Measurements from ENCODE around the gene KLK10.
"Not testable (repeated sequence)": the region's sequence is repeated elsewhere in the genome, so short reads cannot be mapped to it uniquely, and the experiment has no call there.

Gene KLK10

GRCh38 chr19:51002089-51002532 is 17.4 kb downstream of the KLK10 start:
- TF ChIP-seq POLR2A (IDR thresholded peaks at IDR 0.05; ENCODE audit: low read length) (no peak), GATA1 (IDR thresholded peaks at IDR 0.05; ENCODE audit: low read depth, low read length) (no peak)

GRCh38 chr19:51001515-51001914 is 18.0 kb downstream of the KLK10 start, which contains the start of gene KLK8:
Gene KLK8 (minus strand): TSS chr19:51001604. CDS start chr19:51001167, 437 bp downstream.
- DNase-seq: no peak
- TF ChIP-seq POLR2A (IDR thresholded peaks at IDR 0.05; ENCODE audit: low read length) (no peak), GATA1 (IDR thresholded peaks at IDR 0.05; ENCODE audit: low read depth, low read length) (no peak)

More at GRCh38 chr19:51002089-51002532, 17.4 kb downstream of the KLK10 start:
- DNase-seq: no peak

DNA sequence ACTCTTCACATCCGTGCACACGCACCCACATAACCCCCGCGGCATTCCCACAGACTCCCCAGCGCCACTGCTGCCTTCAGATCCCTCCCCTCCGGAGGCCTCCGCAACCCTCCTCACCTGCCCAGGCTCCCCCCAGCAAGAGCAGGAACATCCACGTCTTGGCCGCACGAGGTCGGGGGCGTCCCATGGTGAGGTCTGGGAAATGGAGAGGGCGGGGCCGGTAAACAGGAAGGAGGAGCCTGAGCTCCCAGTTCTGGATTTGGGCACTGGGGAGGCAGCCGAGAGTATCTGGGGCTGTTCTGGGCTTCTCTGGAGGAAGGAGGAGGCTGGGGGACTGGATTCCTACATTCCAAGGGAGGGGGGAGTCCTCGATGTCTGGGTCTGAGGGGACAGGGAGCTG is 18.5 kb downstream of the KLK10 start:
- no peak for DNase-seq
- TF ChIP-seq POLR2A (IDR thresholded peaks at IDR 0.05; ENCODE audit: low read length): no peak
- TF ChIP-seq GATA1 (IDR thresholded peaks at IDR 0.05; ENCODE audit: low read depth, low read length): no peak

DNA sequence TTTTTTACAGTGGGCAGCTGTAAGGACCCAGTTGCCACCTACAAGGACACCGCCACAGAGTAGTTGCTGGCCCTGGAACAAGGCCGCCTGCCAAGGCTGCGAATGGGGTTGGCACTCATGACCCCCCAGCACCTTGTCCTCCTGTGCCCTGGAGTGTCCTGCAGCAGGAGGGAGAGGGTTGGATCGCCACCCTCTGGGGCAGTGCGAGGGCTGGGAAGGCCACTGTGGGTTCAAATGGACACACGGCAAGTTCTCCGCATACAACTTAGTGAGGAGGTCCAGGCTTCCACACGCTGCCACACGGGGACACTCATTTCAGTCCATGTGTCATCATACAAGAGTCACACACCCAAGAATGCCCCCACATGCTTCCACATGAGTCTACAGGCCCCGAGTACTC is 19.1 kb downstream of the KLK10 start:
- no peak for TF ChIP-seq POLR2A (IDR thresholded peaks at IDR 0.05; ENCODE audit: low read length)
- TF ChIP-seq GATA1 (IDR thresholded peaks at IDR 0.05; ENCODE audit: low read depth, low read length): no peak
- DNase-seq: no peak

DNA sequence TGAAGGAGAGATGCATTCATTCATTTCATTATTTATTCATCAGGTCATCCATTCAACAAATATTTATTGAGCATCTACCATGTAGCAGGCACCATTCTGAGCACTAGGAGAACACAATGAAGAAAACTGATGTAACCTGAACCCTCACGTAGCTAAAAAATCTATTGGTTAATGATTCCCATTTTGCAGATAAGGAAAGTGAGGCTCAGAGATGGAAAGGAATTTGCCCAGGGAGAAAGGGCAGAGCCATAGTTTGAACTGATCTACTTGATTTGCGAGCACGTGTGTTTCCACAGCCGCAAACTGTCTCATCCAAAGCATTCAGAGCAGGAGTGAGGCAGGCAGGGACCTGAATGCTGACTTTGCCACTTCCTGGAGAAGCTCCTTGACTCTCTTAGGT is 20.8 kb downstream of the KLK10 start:
- no peak for DNase-seq
- no peak for TF ChIP-seq GATA1 (IDR thresholded peaks at IDR 0.05; ENCODE audit: low read depth, low read length)
- TF ChIP-seq POLR2A (IDR thresholded peaks at IDR 0.05; ENCODE audit: low read length): no peak

- TF ChIP-seq POLR2A (IDR thresholded peaks at IDR 0.05; ENCODE audit: low read length): no peak
- TF ChIP-seq GATA1 (IDR thresholded peaks at IDR 0.05; ENCODE audit: low read depth, low read length): no peak
These were observed 21.4 kb downstream of the KLK10 start for GRCh38 chr19:50998061-50998460.

GRCh38 chr19:50994129-50994528 is 25.4 kb downstream of the KLK10 start:
- TF ChIP-seq GATA1 (IDR thresholded peaks at IDR 0.05; ENCODE audit: low read depth, low read length) (no peak), POLR2A (IDR thresholded peaks at IDR 0.05; ENCODE audit: low read length) (no peak)
- DNase-seq: peak in 1 of 2 experiments; percentile 20

More at GRCh38 chr19:50998061-50998460, 21.4 kb downstream of the KLK10 start:
- no peak for DNase-seq

DNA sequence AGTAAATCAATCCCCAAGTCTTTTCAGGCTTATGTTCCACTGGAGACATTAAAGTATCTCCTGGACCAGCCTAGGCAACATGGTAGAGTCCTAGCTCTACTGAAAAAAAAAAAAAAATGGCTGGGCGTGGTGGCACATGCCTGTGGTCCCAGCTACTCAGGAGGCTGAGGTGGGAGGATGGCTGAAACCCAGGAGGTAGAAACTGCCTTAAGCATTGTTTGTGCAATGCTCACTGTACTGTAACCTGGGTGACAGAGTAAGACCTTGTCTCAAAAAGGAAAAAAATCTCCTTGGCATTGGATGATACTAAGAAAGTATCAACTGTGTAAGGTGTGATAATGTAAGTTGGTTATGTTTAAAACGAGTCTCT is 26.9 kb downstream of the KLK10 start:
- no peak for DNase-seq
- no peak for TF ChIP-seq POLR2A (IDR thresholded peaks at IDR 0.05; ENCODE audit: low read length)
- no peak for TF ChIP-seq GATA1 (IDR thresholded peaks at IDR 0.05; ENCODE audit: low read depth, low read length)

DNA sequence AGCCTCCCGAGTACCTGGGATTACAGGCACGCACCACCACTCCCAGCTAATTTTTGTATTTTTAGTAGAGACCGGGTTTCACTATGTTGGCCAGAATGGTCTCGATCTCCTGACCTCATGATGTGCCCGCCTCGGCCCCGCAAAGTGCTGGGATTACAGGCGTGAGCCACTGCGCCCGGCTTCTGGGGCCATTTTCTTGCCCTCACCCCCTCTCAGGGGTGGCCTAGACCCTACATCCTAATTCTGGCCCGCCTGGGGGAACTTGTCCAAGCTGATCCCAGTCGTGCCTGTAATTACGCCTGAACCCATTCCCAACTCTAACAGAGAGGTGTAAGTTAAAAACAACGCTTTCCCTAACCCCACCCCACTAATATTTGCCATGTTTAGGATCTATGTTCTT is 35.1 kb downstream of the KLK10 start:
- DNase-seq: not testable (repeated sequence)

- TF ChIP-seq POLR2A (IDR thresholded peaks at IDR 0.05; ENCODE audit: low read length) (no peak), GATA1 (IDR thresholded peaks at IDR 0.05; ENCODE audit: low read depth, low read length) (no peak)
- DNase-seq: no peak
These were observed 35.8 kb downstream of the KLK10 start, which contains the start of gene KLK7 for GRCh38 chr19:50983625-50984292. Gene KLK7 (minus strand): TSS chr19:50983917. CDS start chr19:50982399, 1,518 bp downstream.

DNA sequence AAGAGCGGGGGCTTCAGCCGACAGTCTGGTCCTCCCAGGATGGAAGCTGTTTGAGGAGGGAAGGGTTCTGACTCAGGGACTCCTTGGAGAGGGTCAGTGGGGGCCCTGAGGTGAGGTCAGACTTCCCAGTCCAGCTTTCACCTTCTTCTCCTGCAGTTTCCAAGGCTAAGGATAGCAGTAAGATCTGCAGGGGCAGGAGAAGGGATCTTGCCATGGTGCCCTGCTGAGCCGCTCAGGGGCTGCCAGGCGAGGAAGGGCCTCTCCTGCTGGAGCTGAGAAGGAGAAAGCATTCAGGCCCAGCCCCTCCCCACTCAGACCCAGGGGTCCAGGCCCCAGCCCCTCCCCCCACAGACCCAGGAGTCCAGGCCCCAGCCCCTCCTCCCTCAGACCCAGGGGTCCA is 37.3 kb downstream of the KLK10 start:
- TF ChIP-seq POLR2A (IDR thresholded peaks at IDR 0.05; ENCODE audit: low read length) (no peak), GATA1 (IDR thresholded peaks at IDR 0.05; ENCODE audit: low read depth, low read length) (no peak)
- DNase-seq: no peak

- DNase-seq: no peak
- TF ChIP-seq POLR2A (IDR thresholded peaks at IDR 0.05; ENCODE audit: low read length) (no peak), GATA1 (IDR thresholded peaks at IDR 0.05; ENCODE audit: low read depth, low read length) (no peak)
These were observed 37.8 kb downstream of the KLK10 start for GRCh38 chr19:50981587-50982146.

GRCh38 chr19:50980208-50980607 is 39.3 kb downstream of the KLK10 start:
- no peak for DNase-seq
- TF ChIP-seq POLR2A (IDR thresholded peaks at IDR 0.05; ENCODE audit: low read length): no peak
- TF ChIP-seq GATA1 (IDR thresholded peaks at IDR 0.05; ENCODE audit: low read depth, low read length): no peak

DNA sequence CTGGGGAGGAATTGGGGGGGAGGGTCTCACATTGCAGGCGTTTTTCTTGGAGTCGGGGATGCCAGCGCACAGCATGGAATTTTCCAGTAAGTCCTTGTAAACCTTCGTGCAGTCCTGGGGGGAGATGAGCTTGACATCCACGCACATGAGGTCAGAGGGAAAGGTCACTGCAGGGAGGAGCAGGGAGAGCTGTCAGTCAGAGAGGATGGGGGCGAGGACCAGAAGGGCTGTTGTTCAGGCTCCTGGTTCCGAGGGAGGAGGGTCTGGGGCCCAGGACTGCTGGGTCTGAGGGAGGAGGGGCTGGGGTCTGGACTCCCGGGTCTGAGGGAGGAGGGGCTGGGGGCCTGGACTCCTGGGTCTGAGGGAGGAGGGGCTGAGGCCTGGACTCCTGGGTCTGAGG is 39.8 kb downstream of the KLK10 start:
- TF ChIP-seq GATA1 (IDR thresholded peaks at IDR 0.05; ENCODE audit: low read depth, low read length): no peak
- TF ChIP-seq POLR2A (IDR thresholded peaks at IDR 0.05; ENCODE audit: low read length): no peak

DNA sequence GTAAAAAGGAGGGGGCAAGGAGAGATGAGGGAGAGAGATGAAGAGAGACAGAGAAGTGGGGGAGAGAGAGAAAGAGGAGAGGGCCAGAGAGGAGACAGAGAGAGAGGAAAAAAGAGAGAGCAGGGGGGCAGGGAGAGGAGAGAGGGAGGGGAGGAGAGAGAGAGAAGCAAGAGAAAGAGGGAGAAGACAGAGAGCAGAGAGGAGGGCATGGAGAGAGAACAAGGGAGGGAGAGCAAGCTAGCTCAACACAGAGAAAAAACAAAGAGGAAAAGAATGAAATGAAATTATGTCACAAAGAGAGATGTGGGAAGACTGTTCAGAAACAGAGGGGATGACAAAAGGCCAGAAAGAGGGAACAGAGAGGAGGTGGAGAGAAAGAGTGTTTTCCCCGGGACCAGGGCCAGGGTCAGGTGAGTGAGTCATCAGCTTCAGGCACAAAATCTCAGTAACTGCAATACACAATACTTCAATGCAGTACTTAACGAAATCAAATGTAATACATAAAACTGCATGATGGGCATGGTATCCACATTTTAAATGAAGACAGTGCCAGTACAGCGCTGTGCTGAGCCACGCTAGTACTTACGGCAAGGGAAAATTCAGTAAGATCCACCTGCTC is 40.6 kb downstream of the KLK10 start:
- TF ChIP-seq POLR2A (IDR thresholded peaks at IDR 0.05; ENCODE audit: low read length) (no peak), GATA1 (IDR thresholded peaks at IDR 0.05; ENCODE audit: low read depth, low read length) (no peak)
- DNase-seq: no peak

More for the DNA sequence above, 39.8 kb downstream of the KLK10 start:
- no peak for DNase-seq
